Ascending aorta (tissue), 2 donors: ENCODE measurements around the gene LRCH1. TPM values are rescaled to one million over a fixed set of nuclear protein-coding genes. Genes with fewer than 3 reads are reported as not detected.

Source experiments
- DNase-seq, 2 donors: peaks; one replicate each; pipeline ENCODE4 v3.0.0-alpha.2; 2019; ENCODE audit warnings: low spot score in 2 of 2
- H3K27ac ChIP-seq, 2 donors: fragments of 200-600 bp; sonication (generic); one replicate each; pipeline ENCODE4 v1.5.1; 2016 to 2017; ENCODE audit warnings: mild to moderate bottlenecking in 1 of 2
- H3K27me3 ChIP-seq: fragments of 200-600 bp; sonication (generic); one replicate; pipeline ENCODE4 v1.5.1; 2017
- H3K36me3 ChIP-seq, 2 donors: fragments of 200-600 bp; sonication (generic); one replicate each; pipeline ENCODE4 v1.5.1; 2016
- H3K4me1 ChIP-seq, 2 donors: fragments of 200-600 bp; sonication (generic); one replicate each; pipeline ENCODE4 v1.5.1; 2016 to 2017; ENCODE audit warnings: mild to moderate bottlenecking in 1 of 2
- H3K4me3 ChIP-seq, 2 donors: fragments of 200-600 bp; sonication (generic); one replicate each; pipeline ENCODE4 v1.5.1; 2016 to 2017; ENCODE audit warnings: mild to moderate bottlenecking in 1 of 2
- H3K9me3 ChIP-seq, 2 donors: fragments of 200-600 bp; sonication (generic); one replicate each; pipeline ENCODE4 v1.5.1; 2016
- CTCF ChIP-seq, 3 experiments: fragments of 200-600 bp in 2 of 3; fragments of 450-650 bp in 1 of 3; sonication (generic) in 2 of 3; IDR thresholded peaks; one replicate each; pipeline ENCODE4 v1.5.1; 2016 to 2019; ENCODE audit warnings: antibody characterized with exemption in 3 of 3, mild to moderate bottlenecking in 1 of 3, moderate library complexity in 1 of 3
- intact Hi-C: fragments of 100-400 bp; cut with DNase I; formaldehyde crosslinking; loops from one replicate; pipeline ENCODE4 v1.15.1; 2023
- total RNA-seq: library from RNA; depleted of rRNA; stranded (reverse); fragments of >200 nt; gene quantifications from one replicate; pipeline ENCODE4 v1.1.0, GENCODE V29; 2016

Gene LRCH1
- total RNA-seq, result 45.4 TPM

- intact Hi-C loops, result loop anchor here (2.0 to 10.0 kb wide), 4 partner anchors 52 to 244 kb away; partner anchors contain the start of gene ESD
- Histone ChIP-seq H3K27me3 (no peaks in the 10 kb centered on the region), H3K36me3 (no peaks in the 10 kb centered on the region), H3K27ac (peak within 1 kb of the TSS; percentile 95 to 96), H3K4me1 (peaks cover 2 to 10% of the 10 kb centered on the region in 2 donors), H3K9me3 (no peaks in the 10 kb centered on the region), H3K4me3 (peak within 1 kb of the TSS; percentile 90 to 100)
- DNase-seq, result peak; percentile 69 to 94
- no peak for TF ChIP-seq CTCF (IDR thresholded peaks at IDR 0.05)
These were observed at the start of gene LRCH1 for GRCh38 chr13:46552889-46553520. Gene LRCH1, plus strand, starts transcription at chr13:46553170. Its CDS starts 227 bp downstream, at chr13:46553397.

GRCh38 chr13:46504036-46504435, 48.9 kb upstream of the LRCH1 start:
- H3K27me3 ChIP-seq, result no peaks in the 10 kb centered on the region
- DNase-seq, result no peak
- H3K36me3 ChIP-seq, result no peaks in the 10 kb centered on the region
- H3K27ac ChIP-seq, result no peak overlapping the region
- no peak for TF ChIP-seq CTCF (IDR thresholded peaks at IDR 0.05)
- H3K9me3 ChIP-seq, result no peaks in the 10 kb centered on the region
- H3K4me3 ChIP-seq, result no peak overlapping the region
- no peaks in the 10 kb centered on the region for H3K4me1 ChIP-seq
- intact Hi-C loops, result no loop called here

GRCh38 chr13:46507981-46508380, 45.0 kb upstream of the LRCH1 start:
- Histone ChIP-seq H3K27ac (no peak overlapping the region), H3K27me3 (no peaks in the 10 kb centered on the region), H3K36me3 (no peaks in the 10 kb centered on the region), H3K9me3 (no peaks in the 10 kb centered on the region), H3K4me3 (no peak overlapping the region), H3K4me1 (no peaks in the 10 kb centered on the region)
- no peak for TF ChIP-seq CTCF (IDR thresholded peaks at IDR 0.05)
- no peak for DNase-seq
- intact Hi-C loops, result no loop called here

GRCh38 chr13:46509981-46510380, 43.0 kb upstream of the LRCH1 start:
- H3K27ac ChIP-seq, result no peak overlapping the region
- H3K27me3 ChIP-seq, result no peaks in the 10 kb centered on the region
- no peak overlapping the region for H3K4me3 ChIP-seq
- no peak for DNase-seq
- H3K4me1 ChIP-seq, result no peaks in the 10 kb centered on the region
- no peaks in the 10 kb centered on the region for H3K36me3 ChIP-seq
- TF ChIP-seq CTCF (IDR thresholded peaks at IDR 0.05), result no peak
- H3K9me3 ChIP-seq, result no peaks in the 10 kb centered on the region
- intact Hi-C loops, result no loop called here

- intact Hi-C loops, result no loop called here
- Histone ChIP-seq H3K36me3 (no peaks in the 10 kb centered on the region), H3K27me3 (no peaks in the 10 kb centered on the region), H3K4me3 (no peak overlapping the region), H3K4me1 (peaks cover 0 to 4% of the 10 kb centered on the region in 2 donors), H3K27ac (no peak overlapping the region), H3K9me3 (no peaks in the 10 kb centered on the region)
- no peak for TF ChIP-seq CTCF (IDR thresholded peaks at IDR 0.05)
- no peak for DNase-seq
These were observed 37.2 kb upstream of the LRCH1 start for GRCh38 chr13:46515803-46516202.
